Activated CD4-positive, alpha-beta T cell treated with anti-CD3 and anti-CD28 coated beads, Interleukin-2, Interleukin-4, amounts not matched to agents 100 ng/mL and 50 ng/mL, durations not matched to agents 16 hours and 8 hours (primary cell): Measurements from ENCODE around the gene KIAA1217.

Experiments used
- DNase-seq: peaks from one replicate; pipeline ENCODE4 v3.0.0-alpha.2; 2020; ENCODE audit warnings: low spot score

Gene KIAA1217

DNA sequence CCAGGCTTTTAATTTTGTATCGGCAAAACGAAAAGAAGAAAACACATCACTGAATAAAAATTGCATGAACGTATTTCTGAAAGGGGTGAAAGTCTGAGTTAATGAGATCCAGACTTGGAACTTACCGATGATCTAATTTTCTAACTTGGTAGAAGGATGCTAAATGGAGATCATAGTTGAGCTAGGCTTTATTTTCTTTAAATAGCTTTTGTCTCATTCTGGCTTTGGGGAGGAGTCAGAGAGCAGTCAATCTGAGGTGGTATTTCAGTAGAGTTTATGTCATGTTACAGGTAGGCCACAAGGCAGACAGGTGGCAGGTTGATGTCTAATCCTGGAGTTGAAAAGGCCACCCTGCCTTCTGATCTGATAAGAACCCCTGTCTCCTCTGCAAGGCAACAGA is 161.9 kb downstream of the KIAA1217 start:
- no peak for DNase-seq

DNA sequence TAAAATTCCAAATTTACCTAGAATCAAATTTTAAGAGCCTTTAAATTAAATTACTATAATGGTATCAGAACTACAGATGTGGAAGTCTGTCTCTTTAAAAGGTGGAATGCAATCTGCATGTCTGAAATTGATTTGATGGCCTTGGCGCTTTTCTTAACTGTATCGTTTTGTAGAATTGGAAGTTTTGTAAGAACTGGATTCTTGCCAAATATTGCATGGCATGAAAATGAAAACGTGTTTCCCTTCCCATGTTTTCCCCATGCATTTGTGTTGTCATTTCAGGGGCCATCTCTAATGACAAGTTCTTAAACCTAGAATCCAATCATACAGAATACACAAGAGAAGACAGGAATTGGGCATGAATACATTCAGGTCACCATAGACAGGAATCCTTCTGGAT is 162.5 kb downstream of the KIAA1217 start:
- DNase-seq = no peak

DNA sequence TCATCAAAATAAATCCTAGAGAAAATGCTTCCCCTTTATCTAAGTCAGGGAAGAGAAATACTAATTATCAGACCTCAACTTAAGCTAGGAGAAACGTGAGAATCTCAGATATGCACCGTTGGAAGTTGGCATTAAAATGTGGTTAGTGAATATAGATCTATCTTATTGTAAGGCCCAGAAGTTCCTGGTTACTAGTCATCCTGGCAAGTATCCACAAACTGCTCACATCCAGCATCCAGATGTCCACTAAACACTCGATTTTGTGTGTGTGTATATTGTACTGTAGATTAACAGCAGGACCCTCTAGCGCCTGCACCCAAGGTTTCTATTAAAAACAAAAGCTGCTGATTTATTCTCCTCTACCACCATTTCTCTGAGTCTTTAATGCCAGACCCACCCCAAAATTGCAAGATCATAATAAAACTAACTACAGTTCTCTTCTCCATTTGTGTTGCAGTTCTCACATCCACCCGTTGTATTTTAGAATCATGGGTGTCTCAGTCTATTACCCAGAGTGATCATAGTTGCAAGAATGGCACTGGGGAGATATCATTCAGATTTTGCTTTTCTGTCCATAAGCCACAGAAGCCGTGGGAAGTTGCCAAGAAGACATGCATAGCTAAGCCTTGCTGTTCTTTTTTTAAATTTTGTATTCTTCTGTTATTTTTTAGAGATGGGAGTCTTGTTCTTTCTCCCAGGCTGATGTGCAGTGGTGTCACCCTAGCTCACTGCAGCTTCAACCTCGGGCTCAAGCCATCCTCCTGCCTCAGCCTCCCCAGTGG is 165.4 kb downstream of the KIAA1217 start:
- DNase-seq = no peak

DNA sequence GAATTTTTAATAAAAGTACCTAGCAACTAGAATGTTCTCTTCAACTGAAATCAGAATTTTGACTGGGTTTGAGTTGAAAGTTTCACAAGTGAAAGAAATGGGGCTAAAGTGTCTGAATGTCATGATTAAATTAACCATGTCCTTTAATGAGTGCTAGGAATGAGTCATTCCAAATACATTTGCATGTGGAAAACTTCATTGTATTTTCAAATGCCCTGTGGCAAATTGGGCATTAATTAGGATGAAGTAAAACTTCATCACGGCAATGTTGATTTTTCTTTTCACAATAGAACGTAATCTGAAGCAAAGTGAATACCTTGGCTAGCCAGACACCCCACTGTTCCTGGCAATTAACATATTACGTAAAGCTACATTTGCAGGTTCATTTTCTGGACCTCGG is 166.6 kb downstream of the KIAA1217 start:
- DNase-seq = no peak

DNA sequence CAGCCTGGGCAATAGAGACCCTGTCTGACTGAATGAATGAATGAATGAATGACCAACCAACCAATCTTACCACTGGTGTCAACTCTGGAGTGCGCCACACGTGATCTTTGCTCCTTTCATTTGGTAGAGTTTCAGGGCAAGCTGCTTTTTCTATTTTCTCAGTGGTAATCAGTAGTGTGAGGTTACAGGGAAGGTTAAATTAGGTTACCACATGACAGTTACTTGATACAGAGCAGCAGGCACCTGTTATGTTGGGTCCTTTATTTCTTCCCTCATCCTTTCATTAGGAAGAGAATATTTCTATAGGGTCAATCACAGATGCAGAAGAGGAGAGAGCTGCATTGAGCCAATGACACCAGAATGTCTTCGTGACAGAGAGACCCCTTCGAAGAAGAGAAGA is 167.8 kb downstream of the KIAA1217 start:
- no peak for DNase-seq

DNA sequence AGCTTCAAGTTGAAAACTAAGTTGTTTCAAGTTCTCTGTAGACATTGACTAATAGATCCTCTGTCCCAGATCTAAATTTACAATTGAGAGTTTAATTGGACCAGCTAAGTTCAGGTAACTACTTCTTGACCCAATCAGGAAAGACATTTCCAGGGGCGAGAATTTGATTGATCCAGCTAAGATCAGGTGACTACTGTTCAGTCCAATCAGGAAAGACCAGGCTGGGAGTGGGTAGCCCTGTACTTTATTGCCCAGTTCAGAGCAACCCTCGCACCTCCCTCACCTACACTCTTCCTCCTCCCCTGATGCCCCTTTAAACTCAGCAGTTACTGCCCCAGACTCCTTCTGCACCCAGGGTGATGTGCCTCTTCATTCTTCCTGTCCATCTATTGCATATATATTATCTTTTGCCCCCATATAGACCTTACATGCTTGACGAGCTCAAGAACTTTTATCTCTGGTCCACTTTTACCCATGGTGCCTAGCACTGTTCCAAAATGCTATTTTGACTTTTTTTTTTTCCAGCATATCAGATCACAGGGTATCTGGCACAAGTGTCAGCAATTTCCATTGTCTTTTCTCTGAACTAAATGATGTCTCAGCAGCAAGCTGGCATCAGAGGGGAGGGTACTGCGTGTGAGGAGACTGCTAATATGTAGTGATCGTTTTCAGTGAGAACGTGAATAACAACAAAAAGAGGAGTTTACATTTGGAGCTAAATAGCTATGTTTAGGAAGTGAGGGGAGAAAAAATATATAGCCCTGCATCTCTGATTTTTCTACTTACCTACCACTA is 169.4 kb downstream of the KIAA1217 start:
- no peak for DNase-seq

DNA sequence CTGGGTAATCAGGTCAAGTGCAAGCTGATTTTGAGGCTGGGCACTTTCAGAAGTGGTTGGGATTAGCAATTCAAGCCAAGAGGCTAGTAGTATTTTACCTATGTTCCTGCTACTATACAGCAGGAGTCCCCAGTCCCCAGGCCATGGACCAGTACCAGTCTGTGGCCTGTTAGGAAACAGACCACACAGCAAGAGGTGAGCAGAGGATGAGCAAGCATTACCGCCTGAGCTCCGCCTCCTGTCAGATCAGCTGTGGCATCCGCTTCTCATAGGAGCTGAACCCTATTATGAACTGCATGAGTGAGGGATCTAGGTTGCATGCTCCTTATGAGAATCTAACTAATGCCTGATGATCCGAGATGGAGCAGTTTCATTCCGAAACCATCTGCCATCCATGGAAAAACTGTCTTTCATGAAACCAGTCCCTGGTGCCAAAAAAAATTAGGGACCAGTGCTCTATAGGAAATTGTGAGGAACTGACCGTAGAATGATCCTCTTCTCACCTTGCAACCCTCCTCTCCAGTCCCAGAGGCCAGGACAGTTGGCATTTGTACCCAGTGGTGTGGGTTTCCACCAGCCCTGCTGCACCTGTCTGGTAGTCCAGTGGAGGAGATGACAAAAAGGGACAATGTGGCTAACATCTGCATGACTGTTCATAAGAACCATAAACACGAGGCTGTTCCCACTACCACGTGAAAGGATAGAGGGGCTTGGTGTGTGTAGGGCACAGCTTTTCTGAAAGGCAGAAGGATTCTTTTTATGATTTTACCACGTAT is 172.5 kb downstream of the KIAA1217 start:
- DNase-seq = no peak

DNA sequence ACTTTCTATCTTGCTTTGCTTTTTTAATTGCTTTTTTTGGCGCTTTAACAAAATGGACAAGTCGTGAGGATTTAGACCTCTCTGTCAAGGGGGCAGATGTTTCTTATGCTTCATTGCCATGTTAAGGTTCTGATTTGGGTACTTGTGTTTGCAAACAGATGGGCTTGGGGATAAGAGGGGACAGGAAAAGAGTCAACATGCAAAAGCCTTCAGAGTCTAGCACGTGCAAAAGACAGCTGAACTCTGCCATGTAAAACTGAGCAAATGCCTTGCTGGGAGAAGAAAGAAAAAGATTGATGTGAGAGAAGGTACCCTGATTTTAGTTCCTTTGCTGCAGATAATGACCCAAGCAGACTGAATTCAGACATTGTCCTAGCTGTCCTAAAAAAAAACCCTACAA is 173.1 kb downstream of the KIAA1217 start:
- no peak for DNase-seq

DNA sequence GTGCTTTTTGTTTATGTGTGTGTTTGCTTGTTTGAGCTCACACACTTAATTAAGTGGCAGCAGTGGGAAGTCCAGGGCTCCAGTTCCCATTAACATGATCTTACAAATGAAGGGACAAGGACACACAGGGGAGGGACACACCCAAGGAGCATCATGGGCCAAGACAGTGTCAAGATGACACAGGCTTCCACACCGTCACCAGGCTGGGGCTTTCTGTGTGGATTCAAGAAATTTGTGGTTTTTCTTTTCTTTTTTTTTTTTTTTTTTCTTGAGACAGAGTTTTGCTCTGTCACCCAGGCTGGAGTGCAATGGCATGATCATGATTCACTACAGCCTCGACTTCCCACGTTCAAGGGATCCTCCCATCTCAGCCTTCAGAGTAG is 173.6 kb downstream of the KIAA1217 start:
- peak; percentile 44 for DNase-seq

DNA sequence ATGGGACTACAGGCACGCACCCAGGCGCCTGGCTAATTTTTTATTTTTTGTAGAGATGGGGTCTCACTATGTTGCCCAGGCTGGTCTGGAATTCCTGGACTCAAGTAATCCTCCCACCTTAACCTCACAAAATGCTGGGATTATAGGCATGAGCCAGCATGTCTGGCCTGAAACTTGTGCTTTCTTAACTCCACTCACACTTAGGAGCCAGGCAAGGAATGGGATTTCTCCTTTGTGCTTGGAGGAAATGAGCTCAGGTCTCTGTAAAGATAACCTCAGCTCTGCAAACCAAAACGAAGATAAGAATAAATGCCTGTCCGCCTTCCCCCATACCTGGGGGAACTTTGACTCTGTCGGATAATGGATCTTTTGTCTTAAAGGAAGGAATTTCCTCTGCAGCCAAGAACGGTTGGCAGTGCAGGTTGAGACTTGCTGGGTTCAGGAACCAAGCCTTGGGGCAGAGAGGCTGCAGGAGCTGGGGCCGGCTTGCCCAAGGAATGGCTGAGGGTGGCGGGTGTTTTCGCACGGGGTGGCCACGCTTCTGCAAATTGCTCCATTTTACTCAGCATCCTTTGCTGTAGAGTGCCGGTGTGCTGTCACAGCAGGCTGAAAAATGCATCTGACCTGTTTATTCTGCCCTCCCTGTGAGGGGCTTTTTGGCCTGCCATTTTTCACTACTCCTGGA is 174.2 kb downstream of the KIAA1217 start:
- DNase-seq = no peak

DNA sequence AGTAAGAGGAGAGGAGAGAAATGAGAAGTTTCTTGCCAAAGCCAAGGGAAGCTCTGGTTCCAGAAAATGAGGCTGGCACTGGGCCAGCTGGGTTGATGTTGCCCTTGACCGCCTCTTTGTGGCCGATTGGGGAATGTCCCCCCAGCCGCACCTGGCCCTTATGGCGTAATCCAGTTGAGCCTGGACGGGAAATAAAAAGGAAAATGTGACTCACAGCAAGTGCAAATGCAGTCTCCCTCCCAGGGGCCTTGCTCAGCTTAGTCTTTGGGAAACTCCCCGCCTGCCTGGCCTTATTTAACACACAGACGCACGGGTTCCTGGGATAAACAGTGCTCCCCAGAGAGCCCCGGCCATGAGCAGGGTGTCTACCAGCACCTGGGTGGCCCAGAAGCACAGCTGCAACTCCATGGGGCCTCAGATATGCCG is 174.8 kb downstream of the KIAA1217 start:
- DNase-seq = peak; percentile 74

DNA sequence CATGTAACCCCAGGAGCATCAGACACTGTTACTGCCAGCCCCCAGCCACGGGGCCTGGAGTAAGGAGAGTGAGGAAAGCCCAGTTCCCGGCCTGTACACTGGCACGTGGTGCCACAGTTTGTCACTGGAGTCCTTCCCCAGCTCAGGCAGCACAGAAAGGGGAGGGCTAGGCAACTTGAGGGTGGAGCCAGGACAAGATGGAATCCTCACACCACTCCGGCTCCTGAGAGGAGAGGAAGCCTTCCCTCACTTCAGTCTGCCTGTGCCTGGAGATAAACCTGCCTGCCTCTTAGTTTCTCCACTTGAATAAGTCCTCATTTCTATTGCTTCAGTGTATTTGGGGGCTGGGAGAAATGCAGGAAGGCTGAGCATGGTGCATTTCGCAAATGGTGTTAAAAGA is 176.0 kb downstream of the KIAA1217 start:
- no peak for DNase-seq

DNA sequence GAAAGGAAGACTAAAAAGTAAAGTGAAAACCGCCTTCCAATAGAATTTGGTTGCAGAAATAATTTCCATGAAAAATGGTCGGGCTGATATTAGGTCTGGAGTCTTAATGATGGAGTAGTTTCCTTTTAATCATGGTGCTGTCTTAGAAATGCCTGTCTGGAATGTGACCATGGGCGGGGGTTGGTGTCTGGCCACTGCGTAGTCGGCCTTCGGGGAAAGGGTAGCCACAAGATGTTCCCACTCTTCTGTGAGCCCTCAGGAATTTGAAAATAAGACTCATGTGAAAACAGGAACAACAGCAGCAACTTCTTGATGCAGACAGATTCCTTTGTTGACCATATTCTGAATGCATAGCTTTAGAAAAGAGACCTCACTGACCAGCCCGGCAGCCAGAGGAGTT is 176.8 kb downstream of the KIAA1217 start:
- no peak for DNase-seq

DNA sequence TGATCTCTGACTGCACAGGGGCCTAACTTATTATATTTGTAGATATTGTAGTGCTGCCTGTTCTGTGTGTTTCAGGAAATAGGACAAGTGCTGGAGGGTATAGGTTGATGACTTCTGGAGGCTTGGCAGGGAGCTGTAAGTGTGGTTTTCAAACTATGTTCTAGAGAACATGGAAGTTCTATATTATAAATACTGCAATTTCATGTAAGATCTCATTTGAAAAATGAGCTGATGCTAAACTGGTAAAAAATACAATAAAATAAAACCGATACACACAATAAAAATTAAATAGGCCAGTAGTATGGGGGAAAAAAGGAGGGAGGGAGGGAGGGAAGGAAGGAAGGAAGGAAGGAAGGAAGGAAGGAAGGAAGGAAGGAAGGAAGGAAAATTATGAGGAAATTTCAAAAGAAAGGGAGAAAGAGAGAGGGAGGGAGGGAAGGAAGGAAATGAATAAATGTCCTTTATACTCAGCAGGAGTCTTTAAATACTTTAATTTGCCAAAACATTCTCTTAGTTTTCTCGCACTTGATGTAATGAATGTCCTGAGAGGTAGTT is 181.3 kb downstream of the KIAA1217 start:
- DNase-seq = no peak

DNA sequence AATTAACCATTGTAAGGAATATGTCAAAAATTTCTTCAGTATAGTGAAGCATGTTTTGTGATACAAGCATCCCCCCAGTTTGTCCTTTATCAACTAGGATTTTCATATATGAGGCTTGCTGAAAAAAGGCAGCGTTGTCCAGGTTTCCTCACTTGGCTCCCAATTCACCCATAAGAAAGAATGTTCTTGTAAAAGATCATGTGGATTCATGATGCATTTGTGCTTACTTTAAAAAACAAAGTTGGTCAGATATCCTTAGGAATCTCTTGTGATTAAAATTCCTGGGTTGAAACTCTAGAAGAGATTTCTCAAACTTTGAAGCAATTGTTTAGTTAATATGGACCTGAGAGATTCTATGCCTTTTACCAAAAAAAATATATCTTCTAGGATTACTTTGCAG is 181.8 kb downstream of the KIAA1217 start:
- no peak for DNase-seq

DNA sequence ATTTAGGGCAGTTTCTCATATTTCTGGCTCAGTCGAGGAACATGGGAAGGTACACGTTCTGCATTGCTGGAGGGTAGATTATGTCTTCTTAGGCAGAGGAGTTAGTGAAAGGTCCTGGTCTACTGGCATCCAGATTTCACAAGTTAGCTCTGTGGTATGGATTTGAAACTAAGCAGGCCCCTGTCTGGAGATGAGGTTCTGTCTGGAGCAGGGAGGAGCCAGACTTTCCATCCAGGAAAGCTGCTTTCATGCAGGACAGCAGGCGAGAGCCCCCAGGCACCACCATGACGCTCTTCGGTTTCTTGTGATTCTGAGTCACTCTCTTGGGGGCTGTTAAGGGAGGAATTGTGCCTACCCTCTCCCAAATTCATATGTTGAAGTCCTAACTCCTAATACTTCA is 184.3 kb downstream of the KIAA1217 start:
- DNase-seq = no peak

DNA sequence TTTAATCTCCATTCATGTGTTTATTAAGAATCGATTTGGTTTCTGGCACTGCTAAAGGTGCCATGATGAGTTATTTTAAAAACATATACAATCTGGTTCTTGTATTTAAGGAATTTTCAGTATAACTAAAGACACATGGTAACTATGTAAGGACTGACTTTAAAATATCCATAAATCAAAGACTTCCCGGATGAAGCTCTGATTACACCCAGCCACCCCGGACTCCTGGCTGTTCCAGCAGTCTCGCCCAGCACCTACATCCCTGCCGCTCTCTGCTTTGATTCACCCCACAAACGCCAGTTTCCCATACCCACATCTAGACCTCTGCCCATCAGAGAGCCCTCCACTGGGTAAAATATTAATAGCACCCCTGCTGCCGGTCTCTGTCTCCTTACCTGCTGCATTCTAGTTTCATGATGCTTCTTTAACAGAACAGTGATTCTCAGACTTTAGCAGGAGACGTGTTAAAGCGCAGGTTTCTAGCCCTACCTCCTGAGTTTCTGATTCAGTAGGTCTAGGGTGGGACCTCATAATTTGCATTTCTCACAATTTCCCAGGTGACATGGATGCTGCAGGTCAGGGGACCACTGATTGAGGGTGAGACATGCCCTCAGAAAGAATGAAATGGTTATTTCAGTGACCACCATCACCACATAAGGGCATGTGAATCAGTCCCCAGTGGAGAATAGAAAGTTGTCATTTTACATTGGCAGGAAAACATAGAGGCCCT is 185.7 kb downstream of the KIAA1217 start:
- DNase-seq = no peak

DNA sequence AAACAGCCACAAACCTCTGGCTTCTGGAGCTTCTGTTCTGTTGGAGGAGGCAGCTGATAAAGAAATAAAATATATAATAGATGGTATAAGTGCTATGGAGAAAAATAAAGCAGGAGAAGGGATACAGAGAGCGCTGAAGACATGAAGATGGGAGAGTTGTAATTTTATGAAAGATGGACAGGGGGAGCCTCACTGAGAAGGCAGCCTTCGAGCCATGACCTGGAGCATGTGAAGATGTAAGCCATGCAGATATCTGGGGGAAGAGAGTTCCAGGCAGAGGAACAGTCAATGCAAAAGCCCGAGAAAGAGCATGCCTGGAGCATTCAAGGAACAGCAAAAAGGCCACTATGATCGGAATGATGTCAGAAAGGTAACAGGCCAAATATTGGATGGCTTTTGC is 187.5 kb downstream of the KIAA1217 start:
- no peak for DNase-seq

DNA sequence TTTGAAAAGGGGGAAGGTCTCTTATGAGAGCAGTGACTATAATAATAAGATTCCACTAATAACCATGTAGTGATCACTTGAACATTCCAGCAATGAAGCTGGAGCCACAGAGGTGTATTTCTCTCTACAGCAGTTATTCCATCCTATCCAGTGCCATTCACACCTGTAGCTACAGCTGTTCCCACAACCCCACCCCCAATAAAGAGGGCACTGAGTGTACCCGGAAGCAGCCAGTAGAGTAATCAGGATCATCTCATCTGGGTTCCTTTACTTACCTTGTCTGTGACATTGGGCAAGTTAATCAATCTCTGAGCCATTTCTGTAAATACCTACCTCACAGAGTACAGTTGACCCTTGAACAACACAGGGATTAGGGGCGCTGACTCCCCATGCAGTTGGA is 188.7 kb downstream of the KIAA1217 start:
- no peak for DNase-seq

DNA sequence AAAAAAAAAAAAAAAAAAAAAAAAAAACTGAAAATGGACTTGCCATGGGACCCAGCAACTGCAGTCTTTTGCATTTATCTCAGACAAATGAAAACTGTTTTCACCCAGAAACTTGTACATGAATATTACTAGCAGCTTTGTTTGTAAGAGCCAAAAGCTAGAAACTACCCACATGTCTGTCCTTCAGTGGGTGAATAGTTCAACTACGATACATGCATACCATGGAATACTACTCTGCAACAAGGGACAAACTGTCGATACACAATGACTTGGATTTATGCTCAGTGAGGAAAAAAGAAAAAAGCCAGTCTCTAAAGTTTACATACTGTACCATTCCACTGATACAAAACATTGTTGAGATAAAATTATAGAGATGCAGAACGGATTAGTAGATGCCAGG is 195.6 kb downstream of the KIAA1217 start:
- DNase-seq = no peak

DNA sequence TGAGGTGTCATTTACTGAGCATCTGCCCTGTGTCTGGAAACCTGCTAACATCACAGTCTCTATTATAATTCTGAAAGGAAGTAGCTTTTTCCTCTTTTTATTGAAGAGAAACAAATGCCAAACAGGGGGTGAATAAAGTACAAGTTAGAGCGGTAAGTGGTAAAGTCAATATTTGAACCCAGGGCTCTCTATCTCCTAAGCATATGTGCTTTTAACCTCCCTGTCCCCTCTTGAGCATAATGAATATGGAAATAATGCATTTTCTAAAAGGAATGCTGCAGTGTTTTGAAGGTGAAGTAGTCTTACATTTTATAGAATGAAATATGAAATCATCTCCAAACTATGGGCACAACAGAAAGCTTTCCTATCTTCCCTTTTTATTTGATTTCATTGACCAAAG is 196.7 kb downstream of the KIAA1217 start:
- DNase-seq = no peak
